OCI-LY7 (cell line): Measurements from ENCODE around the gene USP32. TPM values are rescaled to one million over a fixed set of nuclear protein-coding genes. Genes with fewer than 3 reads are reported as not detected.
A peak's percentile ranks its signal among the peaks of the same experiment; 100 is the strongest.

Source experiments
- small RNA-seq: library from RNA; depleted of rRNA; stranded (forward); fragments of <200 nt; gene quantifications from one replicate; pipeline ENCODE3, GENCODE V24; 2014
- total RNA-seq, 2 experiments: library from RNA; depleted of rRNA in 1 of 2; stranded (reverse); fragments of >200 nt in 1 of 2; shearing (Covaris generic) in 1 of 2; gene quantifications; 2 replicates each; pipeline ENCODE4 v1.2.3, GENCODE V29; 2014 to 2022

The USP32 gene
- total RNA-seq, 2 experiments from 2014 or later: 16.9 to 28.0 TPM

Small RNA genes within 50 kb of the gene (small RNA-seq; reads per million reads assigned to genes)
- 23.7 reads per million, percentile 97 among the genes with 10 or more reads in this experiment for gene SCARNA20

Other genes with a start within 250 kb of the USP32 start
- gene CA4, start 242.2 kb downstream of the USP32 start, total RNA-seq (2014; rRNA removed; shearing (Covaris generic)): not detected in 2 replicates
- not detected in 2 replicates for gene CA4, start 242.2 kb downstream of the USP32 start, total RNA-seq (2022)
- not detected in 2 replicates for gene CHCT1, start 30.4 kb upstream of the USP32 start, total RNA-seq (2014; rRNA removed; shearing (Covaris generic))
- not detected in 2 replicates for gene CHCT1, start 30.4 kb upstream of the USP32 start, total RNA-seq (2022)
- 8.1 and 11.8 TPM in 2 replicates for gene APPBP2, start 134.1 kb upstream of the USP32 start, total RNA-seq (2014; rRNA removed; shearing (Covaris generic))
- 23.2 and 28.1 TPM in 2 replicates for gene APPBP2, start 134.1 kb upstream of the USP32 start, total RNA-seq (2022)
- gene PPM1D, start 208.1 kb upstream of the USP32 start, total RNA-seq (2014; rRNA removed; shearing (Covaris generic)): 9.1 and 14.2 TPM in 2 replicates
- gene PPM1D, start 208.1 kb upstream of the USP32 start, total RNA-seq (2022): 16.4 and 16.5 TPM in 2 replicates